Brain microvascular endothelial cell (primary cell): ENCODE data around the gene CREB3.

Experiments used
- DNase-seq: peaks from one replicate; pipeline ENCODE4 v3.0.0-alpha.2; 2020
- H3K27ac ChIP-seq: fragments of 250-450 bp; sonication (Bioruptor Pico); 2 replicates; pipeline ENCODE4 v1.5.1; 2020; ENCODE audit warnings: mild to moderate bottlenecking, moderate library complexity
- H3K27me3 ChIP-seq: fragments of 250-450 bp; sonication (Bioruptor Pico); replicated peaks from 2 replicates; pipeline ENCODE4 v1.5.1; 2020; ENCODE audit warnings: mild to moderate bottlenecking
- H3K36me3 ChIP-seq: fragments of 250-450 bp; sonication (Bioruptor Pico); replicated peaks from 2 replicates; pipeline ENCODE4 v1.5.1; 2020; ENCODE audit warnings: mild to moderate bottlenecking
- H3K4me3 ChIP-seq: 2 replicates; pipeline ENCODE4 v1.5.1; 2011; ENCODE audit warnings: low read depth, mild to moderate bottlenecking, control low read depth, low read length, moderate library complexity
- CTCF ChIP-seq: IDR thresholded peaks from 2 replicates; pipeline ENCODE4 v1.5.1; 2011; ENCODE audit warnings: low read depth, mild to moderate bottlenecking, moderate library complexity, low read length, control low read depth, inconsistent platforms; ENCODE audit errors: missing control alignments
- in situ Hi-C: cut with HindIII; loops from 2 replicates; pipeline ENCODE4 v1.10.0; 2017; ENCODE audit warnings: low sequenced_read_pairs, low pct_ligation_motif_present

The CREB3 gene

GRCh38 chr9:35687306-35687705 lies 45.2 kb upstream of the CREB3 start:
- Histone ChIP-seq H3K27me3 (no peaks in the 10 kb centered on the region), H3K4me3 (peak overlapping the region; percentile 90), H3K36me3 (peaks cover 60% of the 10 kb centered on the region), H3K27ac (no peak overlapping the region)
- in situ Hi-C loops, result no loop called here
- no peak for TF ChIP-seq CTCF
- no peak for DNase-seq

GRCh38 chr9:35687972-35688557 lies 44.4 kb upstream of the CREB3 start:
- Histone ChIP-seq H3K4me3 (peak overlapping the region; percentile 90), H3K27me3 (no peaks in the 10 kb centered on the region), H3K27ac (peak overlapping the region; percentile 2), H3K36me3 (peaks cover 53% of the 10 kb centered on the region)
- in situ Hi-C loops, result no loop called here
- TF ChIP-seq CTCF, result no peak
- no peak for DNase-seq

GRCh38 chr9:35688558-35689541 lies 43.6 kb upstream of the CREB3 start:
- no peaks in the 10 kb centered on the region for H3K27me3 ChIP-seq
- peak overlapping the region; percentile 79 for H3K27ac ChIP-seq
- H3K36me3 ChIP-seq, result peaks cover 47% of the 10 kb centered on the region
- in situ Hi-C loops, result no loop called here
- peak overlapping the region; percentile 90 for H3K4me3 ChIP-seq
- no peak for TF ChIP-seq CTCF
- peak; percentile 53 for DNase-seq

- no peak for TF ChIP-seq CTCF
- Histone ChIP-seq H3K4me3 (peak within 1 kb of the TSS; percentile 90), H3K36me3 (peaks cover 38% of the 10 kb centered on the region), H3K27ac (peak within 1 kb of the TSS; percentile 79), H3K27me3 (no peaks in the 10 kb centered on the region)
- DNase-seq, result peak; percentile 68
- in situ Hi-C loops, result no loop called here
Measured at GRCh38 chr9:35689542-35690293, 42.7 kb upstream of the CREB3 start, which contains the start of gene TPM2. TSS of gene TPM2 (minus strand) at chr9:35689925. CDS start at chr9:35689817, 108 bp downstream.

- H3K27me3 ChIP-seq, result no peaks in the 10 kb centered on the region
- in situ Hi-C loops, result no loop called here
- DNase-seq, result no peak
- peaks cover 33% of the 10 kb centered on the region for H3K36me3 ChIP-seq
- TF ChIP-seq CTCF, result no peak
- H3K27ac ChIP-seq, result peak overlapping the region; percentile 79
- H3K4me3 ChIP-seq, result peak overlapping the region; percentile 90
Measured at GRCh38 chr9:35690294-35690613, 42.2 kb upstream of the CREB3 start.
